HG02884 (cell line): ENCODE data around the gene CASKIN1.
"Not testable (repeated sequence)": the region's sequence is repeated elsewhere in the genome, so short reads cannot be mapped to it uniquely, and the experiment has no call there.

ENCODE experiments used
- ATAC-seq: cut with Tn5 transposase; IDR thresholded peaks from one replicate; pipeline ENCODE4 v1.9.1; 2021; ENCODE audit warnings: mild to moderate bottlenecking, moderate library complexity; ENCODE audit not compliant: unreplicated experiment

Gene CASKIN1

GRCh38 chr16:2210009-2210332 lies 13.6 kb upstream of the CASKIN1 start:
- ATAC-seq: no peak

- ATAC-seq: no peak
Observed at GRCh38 chr16:2209258-2210008, 13.0 kb upstream of the CASKIN1 start.

GRCh38 chr16:2208772-2209171 lies 12.4 kb upstream of the CASKIN1 start:
- ATAC-seq: no peak

- ATAC-seq: no peak
Observed at GRCh38 chr16:2208308-2208707, 11.9 kb upstream of the CASKIN1 start.

GRCh38 chr16:2207872-2208271 lies 11.5 kb upstream of the CASKIN1 start:
- ATAC-seq: no peak

- no peak for ATAC-seq
Observed at GRCh38 chr16:2206780-2207433, 10.5 kb upstream of the CASKIN1 start.

GRCh38 chr16:2206420-2206779 lies 10.0 kb upstream of the CASKIN1 start:
- ATAC-seq: no peak

GRCh38 chr16:2205967-2206313 lies 9.5 kb upstream of the CASKIN1 start:
- no peak for ATAC-seq

- ATAC-seq: no peak
Observed at GRCh38 chr16:2205104-2205966, 8.9 kb upstream of the CASKIN1 start, which contains the start of gene MLST8. Gene MLST8, plus strand, starts transcription at chr16:2205454. Its CDS starts 632 bp downstream, at chr16:2206086.

GRCh38 chr16:2204416-2205103 lies 8.2 kb upstream of the CASKIN1 start:
- no peak for ATAC-seq

GRCh38 chr16:2203119-2203688 lies 6.8 kb upstream of the CASKIN1 start:
- ATAC-seq: not testable (repeated sequence)

GRCh38 chr16:2200313-2200712 lies 3.9 kb upstream of the CASKIN1 start:
- no peak for ATAC-seq

- no peak for ATAC-seq
Observed at GRCh38 chr16:2199621-2200139, 3.3 kb upstream of the CASKIN1 start.

GRCh38 chr16:2199095-2199494 lies 2.7 kb upstream of the CASKIN1 start:
- no peak for ATAC-seq

- no peak for ATAC-seq
Observed at GRCh38 chr16:2198283-2198682, 1.9 kb upstream of the CASKIN1 start.

- no peak for ATAC-seq
Observed at GRCh38 chr16:2197765-2198164, 1.4 kb upstream of the CASKIN1 start.

- no peak for ATAC-seq
Observed at GRCh38 chr16:2196981-2197511, 641 bp upstream of the CASKIN1 start.

GRCh38 chr16:2195322-2196161 lies 863 bp downstream of the CASKIN1 start:
- ATAC-seq: no peak

- no peak for ATAC-seq
Observed at GRCh38 chr16:2194852-2195321, 1.5 kb downstream of the CASKIN1 start.
